GOT3 (cell line): ENCODE results near the gene PTPRD.
"Not testable (repeated sequence)": the region's sequence is repeated elsewhere in the genome, so short reads cannot be mapped to it uniquely, and the experiment has no call there.

Experiments used
- DNase-seq: peaks from one replicate; lab custom pipeline; 2025; ENCODE audit warnings: mixed read lengths; lab: John Stamatoyannopoulos, UW

The PTPRD gene

DNA sequence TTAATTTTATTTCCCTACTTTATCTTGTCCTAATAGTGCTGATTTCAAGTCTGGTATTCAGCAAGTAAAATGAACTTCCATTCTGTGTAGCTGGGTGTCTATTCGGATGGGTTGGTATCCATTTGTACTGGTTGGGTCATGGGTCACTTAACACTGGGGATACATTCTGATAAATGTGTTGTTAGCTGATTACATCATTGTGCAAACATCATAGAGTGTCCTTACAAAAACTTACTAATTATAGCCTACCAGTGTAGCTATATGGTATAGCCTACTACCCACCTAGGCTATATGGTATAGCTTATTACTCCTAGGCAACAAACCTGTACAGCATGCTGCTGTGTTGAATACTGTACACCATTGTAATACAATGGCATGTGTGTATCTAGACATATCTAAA lies 1439.5 kb downstream of the PTPRD start:
- no peak for DNase-seq

DNA sequence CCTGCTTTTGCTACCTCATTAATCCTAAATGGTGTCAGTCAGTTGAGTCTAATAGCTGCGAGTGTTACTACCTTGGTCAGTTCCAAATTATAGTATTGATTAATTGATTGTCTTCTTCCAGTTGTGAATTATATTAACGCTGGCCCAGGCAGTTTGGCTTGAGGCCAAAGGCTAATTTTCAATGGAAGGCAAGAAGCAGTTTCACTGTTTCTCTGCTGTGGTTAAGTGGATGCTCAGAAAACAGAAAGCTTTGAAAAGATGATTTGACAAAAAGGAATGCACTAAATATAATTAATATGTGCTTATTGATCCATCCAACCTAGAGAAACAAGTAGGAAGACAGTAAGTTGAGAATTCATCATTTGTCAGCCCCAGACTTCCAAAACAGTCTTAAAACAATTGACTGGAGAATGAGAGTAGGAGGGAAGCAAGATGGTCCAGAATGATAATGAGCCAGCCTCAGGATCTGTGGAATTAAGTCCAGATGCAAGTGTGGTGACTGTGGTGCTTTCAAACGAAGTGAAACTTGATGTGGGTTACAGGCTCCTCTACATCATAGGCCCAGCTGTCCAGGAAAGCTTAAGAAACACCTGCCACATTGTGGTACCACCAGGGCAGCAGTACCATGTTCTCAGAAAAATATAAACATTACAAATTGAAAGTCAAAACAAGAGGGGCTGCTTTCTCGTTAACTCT lies 1442.2 kb downstream of the PTPRD start:
- no peak for DNase-seq

DNA sequence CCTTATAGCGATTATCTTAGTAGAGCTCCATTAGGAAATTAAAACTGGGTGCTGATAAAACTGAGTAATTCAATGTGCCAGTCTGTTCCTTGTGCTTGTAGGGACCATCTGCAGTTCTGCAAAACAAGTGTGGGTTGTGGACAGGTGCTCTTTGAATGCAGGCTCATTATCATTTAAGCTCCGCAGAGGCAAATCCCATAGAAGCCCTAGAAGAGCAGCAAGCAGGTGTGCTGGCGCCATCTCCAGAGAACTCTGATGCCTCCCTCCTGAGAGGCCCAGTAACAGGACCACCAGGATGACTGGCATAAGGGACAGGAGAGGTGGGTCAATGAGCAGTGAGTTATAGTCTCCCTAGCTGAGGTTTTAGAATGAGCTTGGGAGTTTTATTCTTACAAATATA lies 1470.8 kb downstream of the PTPRD start:
- DNase-seq: no peak

DNA sequence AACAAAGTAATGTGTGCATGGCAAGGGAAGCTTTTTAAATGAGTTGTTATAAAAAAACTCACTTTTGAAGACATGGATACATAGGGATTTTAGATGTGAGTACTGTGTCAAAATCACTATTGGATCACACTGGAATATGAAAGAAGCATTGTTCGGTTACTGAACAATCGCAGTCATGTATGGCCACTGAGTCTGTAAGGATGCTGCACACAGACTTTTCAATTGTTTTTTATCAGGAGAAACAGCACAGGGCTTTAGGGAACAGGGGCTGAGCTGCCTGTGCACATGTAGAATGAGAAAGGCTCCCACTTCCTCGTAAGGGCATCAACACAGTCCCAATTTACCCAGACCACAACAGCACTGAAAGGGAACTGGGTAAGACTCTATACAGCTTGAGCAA lies 1479.3 kb downstream of the PTPRD start:
- no peak for DNase-seq

DNA sequence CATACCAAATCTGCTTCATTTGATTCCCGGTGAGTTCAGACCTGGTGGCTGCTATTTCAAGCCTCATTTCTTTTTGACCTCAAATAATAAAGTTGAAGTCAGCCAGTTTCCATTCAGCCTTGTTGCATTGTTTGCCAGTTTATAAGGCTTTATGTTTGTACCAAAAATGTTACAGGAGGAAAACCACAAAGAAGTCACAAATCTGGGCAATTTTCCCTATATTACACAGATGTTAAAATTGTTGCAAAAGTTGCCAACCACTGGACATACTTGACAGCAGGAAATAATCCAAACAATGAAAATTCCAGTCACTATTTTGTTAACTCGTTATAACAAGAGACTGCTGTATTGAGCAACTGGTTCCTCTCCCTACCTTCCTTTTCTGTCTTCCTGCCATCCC lies 1488.2 kb downstream of the PTPRD start:
- DNase-seq: no peak

DNA sequence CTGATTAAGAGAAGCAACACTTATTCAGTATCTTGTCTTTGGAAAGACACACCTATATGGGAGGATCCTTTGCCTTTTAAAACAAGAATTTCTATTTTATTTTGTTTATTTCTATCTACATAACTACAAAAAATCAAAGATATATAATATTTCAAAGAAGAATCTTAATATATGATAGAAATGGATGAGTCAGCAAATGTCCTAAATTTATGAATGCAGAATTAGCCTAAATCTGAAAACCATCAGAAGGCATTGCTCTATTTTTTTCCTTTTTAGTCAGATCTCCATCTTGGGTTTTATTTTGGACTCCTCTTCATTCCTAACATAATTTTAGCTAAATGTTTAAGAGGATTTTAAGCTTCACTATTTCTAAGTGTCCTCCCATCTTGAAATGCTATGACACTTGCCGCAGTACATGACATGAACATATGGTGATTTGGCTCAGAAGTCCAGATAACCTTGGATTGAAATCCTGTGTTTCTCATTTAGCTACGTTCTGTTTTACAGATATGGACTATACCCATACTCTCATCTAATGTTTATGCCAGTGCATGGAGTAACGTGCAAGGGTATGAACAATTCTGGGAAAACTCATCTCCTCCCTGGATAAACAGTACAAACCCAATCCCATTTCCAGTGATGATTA lies 1490.4 kb downstream of the PTPRD start:
- DNase-seq: no peak

DNA sequence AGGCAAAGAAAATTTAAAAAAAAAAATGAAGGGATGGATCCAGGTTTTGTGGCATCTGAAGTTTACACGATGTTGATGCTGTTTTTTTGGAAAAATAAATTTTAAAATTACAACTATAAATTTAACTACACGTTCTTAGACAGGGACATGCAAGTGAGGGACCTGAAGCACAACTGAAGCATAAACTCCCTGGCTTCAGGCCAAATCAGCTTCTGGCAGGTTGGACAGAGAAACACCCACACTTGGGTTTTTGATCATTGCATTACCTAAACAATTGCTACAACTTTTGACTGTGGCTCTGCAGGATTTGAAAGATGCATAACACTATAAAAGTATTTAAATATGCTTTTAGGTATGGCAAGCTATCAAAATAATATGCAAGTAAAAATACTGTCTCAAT lies 1494.9 kb downstream of the PTPRD start:
- no peak for DNase-seq

DNA sequence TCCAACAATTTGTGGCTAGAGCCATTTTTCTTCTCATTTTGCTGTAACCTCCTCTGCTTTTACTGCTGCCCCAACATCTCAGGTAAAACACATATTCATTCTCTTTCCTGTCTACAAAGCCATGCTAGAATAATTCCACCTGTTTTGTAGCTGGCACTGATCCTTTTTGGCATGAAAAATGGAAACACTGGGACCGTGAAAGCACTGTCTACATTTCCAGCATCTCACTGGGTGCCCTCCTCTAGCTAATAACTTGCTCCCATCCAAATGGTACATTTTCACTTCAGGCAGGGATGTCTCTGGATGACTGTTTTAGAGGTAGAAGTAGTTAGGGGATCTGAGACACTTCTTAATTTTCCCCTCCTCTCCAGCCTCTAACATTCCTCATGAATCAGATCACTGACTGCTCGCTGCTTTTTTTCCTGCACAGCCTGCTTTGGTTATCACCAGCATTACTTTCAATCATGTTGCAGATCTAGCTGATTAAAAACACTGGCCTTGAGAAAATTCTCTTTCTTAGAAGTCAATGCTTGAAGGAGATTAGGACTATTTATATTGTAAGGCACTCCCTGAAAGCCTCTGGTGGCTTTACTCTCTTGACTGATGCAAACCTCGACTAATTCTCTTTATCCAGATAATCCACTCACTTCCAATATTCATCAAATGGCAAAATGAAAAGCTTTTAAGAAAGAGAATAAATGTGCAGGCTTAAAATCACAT lies 1500.6 kb downstream of the PTPRD start:
- DNase-seq: no peak

DNA sequence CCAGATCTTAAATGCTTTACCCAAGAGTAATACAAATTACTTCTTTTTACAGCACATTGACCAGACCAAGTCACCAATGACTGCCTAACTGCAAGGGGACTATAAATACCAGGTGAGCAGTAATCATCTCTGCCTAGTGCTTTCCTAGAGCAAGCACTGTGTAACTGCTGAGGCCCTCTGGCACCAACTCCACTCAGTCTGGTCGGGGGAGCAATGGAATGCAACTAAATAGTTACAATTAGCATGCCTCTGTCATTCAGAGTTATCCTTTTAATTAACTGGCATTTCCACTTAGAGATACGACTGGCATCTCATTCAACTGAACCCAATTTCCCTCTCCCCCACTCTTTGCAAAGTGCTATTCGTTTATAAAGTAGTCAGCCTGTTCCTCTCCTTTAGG lies 1504.2 kb downstream of the PTPRD start:
- DNase-seq: no peak

DNA sequence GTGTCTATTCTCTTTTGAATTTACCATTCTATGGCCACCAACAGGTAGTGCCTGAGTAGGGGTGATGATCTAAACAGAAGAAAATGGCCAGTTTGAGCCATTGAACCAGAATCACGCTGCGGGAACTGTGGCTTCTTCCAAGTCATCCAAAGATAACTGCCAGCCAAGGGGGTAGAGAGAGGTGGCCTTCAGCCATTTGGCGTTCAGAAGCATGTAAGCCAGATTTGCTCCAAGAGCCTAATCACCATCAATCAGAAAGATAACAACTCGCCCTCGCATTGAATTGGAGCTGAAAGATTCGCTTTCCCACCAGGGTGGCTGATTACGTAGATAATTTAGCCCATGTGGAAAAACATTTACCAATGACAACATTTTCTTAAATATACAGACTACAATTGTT lies 1510.5 kb downstream of the PTPRD start:
- DNase-seq: no peak

DNA sequence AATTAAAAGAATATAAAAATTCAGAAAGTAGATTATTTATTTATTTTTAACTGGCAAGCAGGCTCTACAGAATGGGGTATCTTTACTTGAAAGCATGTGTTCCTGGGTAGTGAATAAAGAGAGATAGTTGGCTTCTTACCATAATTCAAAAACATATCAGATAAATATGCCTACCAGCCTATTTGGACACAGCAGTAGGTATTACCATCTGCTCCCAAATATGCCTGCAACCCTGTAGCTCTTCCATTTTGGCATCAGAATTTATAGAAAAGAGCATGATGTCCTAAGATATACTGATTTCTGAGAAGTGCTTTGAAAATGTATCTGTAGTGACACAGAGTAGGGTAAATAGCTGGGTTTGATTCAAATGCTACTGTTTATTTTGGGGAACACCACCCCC lies 1512.7 kb downstream of the PTPRD start:
- DNase-seq: no peak

DNA sequence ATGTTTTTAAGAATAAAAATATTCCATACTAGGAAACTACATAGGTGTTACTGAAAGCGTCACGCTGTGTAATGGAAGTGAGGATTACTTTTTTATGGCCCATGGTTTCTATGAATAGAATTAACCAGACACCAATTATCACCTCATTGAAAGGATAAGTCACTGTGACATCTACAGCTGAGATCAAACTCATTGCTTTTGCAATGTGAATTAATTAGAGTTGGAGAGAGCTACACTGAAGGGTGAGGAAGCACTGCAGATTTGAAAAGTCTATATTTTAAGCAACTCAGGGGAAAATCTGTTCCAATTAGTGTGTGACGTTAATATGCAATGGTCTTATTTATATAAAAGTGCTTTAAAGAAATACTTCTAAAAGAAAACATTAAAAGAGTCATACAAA lies 1513.2 kb downstream of the PTPRD start:
- no peak for DNase-seq

DNA sequence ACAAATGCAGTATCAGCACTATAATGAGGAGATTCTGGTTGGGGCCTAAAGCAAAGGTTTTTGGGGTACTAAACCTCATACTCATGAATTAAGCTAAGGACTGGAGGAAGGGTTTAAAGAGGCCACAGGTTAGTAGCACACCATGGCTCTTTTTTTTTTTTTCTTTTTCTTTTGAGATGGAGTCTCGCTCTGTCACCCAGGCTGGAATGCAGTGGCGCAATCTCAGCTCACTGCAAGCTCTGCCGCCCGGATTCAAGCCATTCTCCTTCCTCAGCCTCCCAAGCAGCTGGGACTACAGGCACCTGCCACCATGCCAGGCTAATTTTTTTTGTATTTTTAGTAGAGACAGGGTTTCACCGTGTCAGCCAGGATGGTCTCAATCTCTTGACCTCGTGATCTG lies 1515.5 kb downstream of the PTPRD start:
- not testable (repeated sequence) for DNase-seq

DNA sequence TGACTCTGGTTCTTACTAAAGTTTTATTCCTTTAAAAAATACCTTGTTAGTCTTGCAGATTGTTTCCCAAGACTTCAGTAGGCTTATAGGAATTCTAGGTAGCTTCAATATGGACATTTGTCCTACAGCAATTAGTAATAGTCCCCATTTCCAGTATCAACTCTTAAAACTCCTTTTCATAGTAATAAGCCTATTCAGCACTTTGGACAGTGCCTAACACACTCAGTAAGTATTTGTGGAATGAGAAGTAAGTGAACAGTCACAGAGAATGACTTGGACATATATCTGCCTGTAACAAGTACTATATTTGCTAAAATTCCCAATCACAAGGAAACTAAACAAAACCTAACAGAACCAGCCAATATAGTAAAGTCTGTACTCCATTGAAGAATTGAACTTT lies 1521.4 kb downstream of the PTPRD start:
- no peak for DNase-seq

DNA sequence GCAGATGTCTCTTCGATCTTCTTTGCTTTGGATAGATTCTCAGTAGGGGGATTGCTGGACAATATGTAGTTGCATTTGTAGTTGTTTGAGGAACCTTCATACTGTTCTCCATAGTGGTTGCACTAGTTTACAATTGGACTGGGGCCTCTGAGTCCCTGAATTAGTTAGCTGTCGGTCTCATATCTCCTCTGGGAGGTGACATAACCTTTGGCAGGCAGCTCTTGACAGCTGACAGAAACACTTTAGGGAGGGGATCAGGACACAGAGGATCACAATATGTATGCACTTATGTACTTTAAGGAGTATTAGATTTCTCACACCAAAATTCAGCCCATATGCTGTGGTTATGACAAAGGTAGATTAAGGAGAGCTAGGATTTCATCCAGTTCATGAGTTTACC lies 1533.3 kb downstream of the PTPRD start:
- no peak for DNase-seq

DNA sequence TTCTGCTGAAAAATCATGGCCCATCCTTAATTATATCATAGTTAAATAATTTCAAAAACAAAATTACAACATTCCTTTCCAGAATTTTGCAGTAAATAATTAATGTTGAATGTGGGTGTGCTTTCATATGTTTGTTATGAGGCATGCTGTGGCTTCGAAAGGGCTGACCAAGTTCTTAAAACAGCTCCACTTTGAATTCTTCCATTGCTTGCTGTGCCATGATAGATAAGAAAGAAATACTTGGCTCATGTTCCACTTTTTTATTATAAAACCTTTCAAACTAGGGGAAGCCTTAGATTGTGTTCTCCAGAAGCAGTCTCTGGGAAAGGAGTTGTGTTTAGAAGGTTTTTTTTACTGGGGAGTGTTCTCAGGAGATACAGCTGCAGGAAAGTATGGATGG lies 1534.5 kb downstream of the PTPRD start:
- no peak for DNase-seq

DNA sequence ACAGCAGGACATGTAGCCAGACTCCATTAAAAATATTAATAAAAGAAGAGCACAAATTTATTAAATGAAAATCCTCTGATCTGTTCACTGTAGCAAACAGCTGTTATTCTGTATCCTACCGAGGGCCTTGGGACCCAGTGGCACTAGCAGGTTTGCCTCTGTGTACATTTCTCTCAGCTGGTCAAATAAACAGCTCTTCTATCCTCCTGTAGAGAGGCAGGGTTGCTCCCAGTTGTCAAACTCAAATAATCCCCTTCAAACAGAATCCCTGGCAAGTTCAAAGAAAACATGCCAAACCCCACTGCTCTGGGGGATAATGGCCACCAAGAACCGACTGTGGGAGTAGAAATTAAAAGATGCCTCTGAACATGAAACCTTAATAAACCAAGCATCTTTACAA lies 1551.2 kb downstream of the PTPRD start:
- no peak for DNase-seq

DNA sequence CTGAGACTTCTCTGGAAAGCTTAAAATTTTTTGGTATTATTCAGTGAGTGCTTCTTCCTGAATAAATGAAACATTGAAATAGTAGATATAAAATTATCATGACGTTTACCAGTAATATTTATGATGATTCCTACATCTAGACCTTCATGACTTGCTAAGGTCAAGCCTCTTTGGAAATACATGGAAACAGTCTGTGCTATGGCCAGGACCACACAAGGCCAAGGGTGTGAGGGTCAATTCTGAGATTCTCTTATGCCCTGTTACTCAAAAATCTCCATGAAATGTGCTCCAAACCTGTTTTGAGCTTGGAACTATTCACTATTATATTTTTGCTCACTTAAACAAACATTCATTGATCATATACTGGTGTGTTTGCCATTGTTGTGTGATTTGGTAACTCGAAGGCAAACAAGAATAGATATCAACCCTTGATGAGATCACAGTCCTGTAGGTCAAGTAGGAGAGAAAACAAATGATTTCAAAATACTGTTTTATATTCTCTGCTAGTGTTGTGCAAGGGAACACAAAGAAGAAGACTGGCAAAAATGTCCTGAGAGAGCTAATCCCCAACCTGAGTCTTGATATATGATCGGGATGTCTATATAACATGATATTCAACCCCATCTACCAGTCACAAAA lies 1558.3 kb downstream of the PTPRD start:
- DNase-seq: no peak

DNA sequence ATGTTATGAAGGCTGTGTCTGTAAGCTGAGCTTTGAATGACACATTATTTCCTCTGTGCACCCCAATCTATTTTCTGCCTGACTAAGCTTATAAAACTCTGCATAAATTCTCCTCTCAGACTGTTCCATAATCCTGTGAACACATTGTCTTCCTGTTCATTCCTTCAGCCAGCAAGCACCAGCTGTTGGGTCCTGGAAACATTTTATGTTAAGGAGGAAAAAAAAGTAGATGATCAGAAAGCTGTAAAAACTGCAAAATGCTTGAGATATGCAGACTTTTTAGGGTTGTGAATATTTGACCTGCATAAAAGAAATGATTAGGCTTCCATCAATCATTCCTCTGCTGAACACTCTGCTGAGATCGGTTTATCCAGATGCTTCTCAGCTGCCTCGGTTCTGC lies 1567.2 kb downstream of the PTPRD start:
- no peak for DNase-seq

DNA sequence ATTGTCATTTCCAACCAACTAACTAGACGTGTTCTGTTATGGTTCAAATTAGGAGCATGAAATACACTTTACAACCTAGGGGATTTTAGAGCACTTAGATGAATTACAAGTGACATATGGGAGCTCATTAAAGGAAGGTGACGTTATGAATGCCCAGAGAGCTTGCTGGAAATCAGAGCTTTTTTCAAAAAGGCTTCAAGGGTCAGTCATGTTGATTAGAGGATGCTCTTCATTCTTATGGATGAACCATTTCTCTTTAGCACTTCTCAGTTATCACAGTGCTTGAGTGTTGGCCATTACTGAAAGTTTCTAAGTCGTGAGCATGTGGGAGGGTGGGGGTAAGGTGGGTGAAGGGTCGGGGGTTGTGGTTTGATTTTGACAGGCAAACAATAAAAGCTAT lies 1567.7 kb downstream of the PTPRD start:
- DNase-seq: no peak

DNA sequence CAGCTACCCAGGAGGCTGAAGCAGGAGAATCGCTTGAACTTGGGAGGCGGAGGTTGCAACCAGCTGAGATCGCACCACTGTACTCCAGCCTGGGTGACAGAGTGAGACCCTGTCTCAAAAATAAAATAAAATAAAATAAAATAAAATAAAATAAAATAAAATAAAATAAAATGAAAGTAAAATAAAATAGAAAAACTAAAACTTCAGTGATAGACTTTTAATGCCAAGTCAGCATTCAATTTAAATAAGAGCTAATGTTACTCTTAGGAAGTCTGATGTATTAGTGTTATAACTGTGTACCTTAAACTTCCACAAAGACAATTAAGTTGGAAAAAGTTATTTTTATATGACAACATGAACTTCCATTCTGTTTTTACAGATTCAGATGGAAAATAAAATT lies 1569.0 kb downstream of the PTPRD start:
- not testable (repeated sequence) for DNase-seq

DNA sequence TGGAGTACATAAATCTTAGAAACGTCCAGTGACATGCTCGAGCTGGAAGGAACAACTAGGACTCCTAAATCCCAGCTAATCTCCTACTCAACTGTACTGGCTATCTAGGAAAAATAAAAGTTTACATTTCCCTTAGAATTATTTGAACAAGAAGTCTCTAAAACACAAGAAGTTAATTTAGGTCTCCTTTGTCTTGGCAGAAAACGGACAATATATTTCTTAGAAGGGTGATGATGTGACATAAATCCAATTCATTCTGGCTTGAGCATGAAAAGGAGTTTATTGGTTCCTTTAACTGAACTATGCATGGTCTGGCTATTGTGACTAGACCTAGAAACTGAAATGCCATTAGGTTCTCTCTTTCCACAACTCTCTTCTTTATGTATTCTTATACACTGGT lies 1571.0 kb downstream of the PTPRD start:
- no peak for DNase-seq

DNA sequence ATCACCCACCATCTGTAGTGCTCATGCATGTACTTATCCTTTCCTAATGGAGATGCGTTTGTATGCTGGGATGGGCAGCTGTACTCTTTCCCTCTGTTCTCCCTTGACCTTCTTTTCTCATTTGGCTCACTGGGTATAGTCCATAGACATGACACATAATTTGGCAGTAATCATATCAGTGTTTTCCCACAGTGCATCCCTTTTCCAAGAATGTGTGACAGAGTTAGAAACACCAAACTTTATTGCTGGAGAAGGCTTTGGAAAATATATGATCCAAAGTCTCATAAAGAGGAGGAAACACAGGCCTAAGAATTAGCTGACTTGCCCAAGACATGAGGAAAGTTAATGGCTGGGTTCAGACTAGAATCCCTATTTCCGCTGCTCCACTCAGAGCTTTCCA lies 1579.8 kb downstream of the PTPRD start:
- DNase-seq: no peak
